Progenitor cell of endocrine pancreas (in vitro differentiated cells): ENCODE data around the gene PCK2. TPM values are rescaled to one million over a fixed set of nuclear protein-coding genes. Genes with fewer than 3 reads are reported as not detected.
A peak's percentile ranks its signal among the peaks of the same experiment; 100 is the strongest.

Experiments
- DNase-seq: peaks from one replicate; pipeline ENCODE4 v3.0.0; 2021; ENCODE audit warnings: low spot score; ENCODE audit not compliant: unreplicated experiment
- H3K27ac Mint-ChIP-seq: 2 replicates; pipeline ENCODE4 v1.8.0; 2021; ENCODE audit warnings: mild to moderate bottlenecking, moderate library complexity, mixed read lengths
- H3K27me3 Mint-ChIP-seq: 2 replicates; pipeline ENCODE4 v1.8.0; 2021; ENCODE audit warnings: mixed read lengths
- H3K36me3 Mint-ChIP-seq: 2 replicates; pipeline ENCODE4 v1.8.0; 2022; ENCODE audit warnings: mixed read lengths; ENCODE audit not compliant: insufficient read depth
- H3K4me1 Mint-ChIP-seq: 2 replicates; pipeline ENCODE4 v1.8.0; 2021; ENCODE audit warnings: low read depth, mixed read lengths
- H3K4me3 Mint-ChIP-seq: 2 replicates; pipeline ENCODE4 v1.8.0; 2021; ENCODE audit warnings: low read depth, mild to moderate bottlenecking, moderate library complexity, mixed read lengths
- H3K9me3 Mint-ChIP-seq: 2 replicates; pipeline ENCODE4 v1.8.0; 2021; ENCODE audit warnings: low read depth, mixed read lengths
- CTCF ChIP-seq: fragments of 200-600 bp; sonication (generic); IDR thresholded peaks from one replicate; pipeline ENCODE4 v1.5.0; 2021; ENCODE audit warnings: antibody characterized with exemption, mild to moderate bottlenecking; ENCODE audit not compliant: unreplicated experiment
- total RNA-seq: library from RNA; stranded (reverse); gene quantifications from 2 replicates; pipeline ENCODE4 v1.2.1, GENCODE V29; 2021

Gene PCK2
- total RNA-seq, 1 donor from 2014 or later: 29.7 TPM

GRCh38 chr14:24080888-24081738 lies 13.0 kb upstream of the PCK2 start:
- DNase-seq: peak; percentile 29
- Mint-ChIP-seq H3K4me1 (peaks cover 6% of the 10 kb centered on the region), H3K9me3 (no peaks in the 10 kb centered on the region), H3K36me3 (no peaks in the 10 kb centered on the region), H3K27me3 (peaks cover 51% of the 10 kb centered on the region), H3K27ac (no peak overlapping the region), H3K4me3 (peak overlapping the region; percentile 76)
- no peak for TF ChIP-seq CTCF

GRCh38 chr14:24081739-24082211 lies 12.3 kb upstream of the PCK2 start:
- H3K4me1 Mint-ChIP-seq: peaks cover 6% of the 10 kb centered on the region
- no peak for TF ChIP-seq CTCF
- H3K27ac Mint-ChIP-seq: peak overlapping the region; percentile 75
- peaks cover 53% of the 10 kb centered on the region for H3K27me3 Mint-ChIP-seq
- DNase-seq: no peak
- H3K9me3 Mint-ChIP-seq: no peaks in the 10 kb centered on the region
- H3K36me3 Mint-ChIP-seq: no peaks in the 10 kb centered on the region
- peak overlapping the region; percentile 76 for H3K4me3 Mint-ChIP-seq

- Mint-ChIP-seq H3K4me1 (peaks cover 6% of the 10 kb centered on the region), H3K27ac (no peak overlapping the region), H3K36me3 (no peaks in the 10 kb centered on the region), H3K4me3 (peak overlapping the region; percentile 76), H3K27me3 (peaks cover 58% of the 10 kb centered on the region), H3K9me3 (no peaks in the 10 kb centered on the region)
- no peak for TF ChIP-seq CTCF
- no peak for DNase-seq
Observed at GRCh38 chr14:24082411-24083080, 11.6 kb upstream of the PCK2 start.

- H3K4me1 Mint-ChIP-seq: peaks cover 6% of the 10 kb centered on the region
Observed at GRCh38 chr14:24083462-24083861, 10.6 kb upstream of the PCK2 start.

More at GRCh38 chr14:24083462-24083861, 10.6 kb upstream of the PCK2 start:
- H3K27me3 Mint-ChIP-seq: peaks cover 58% of the 10 kb centered on the region
- H3K9me3 Mint-ChIP-seq: no peaks in the 10 kb centered on the region
- no peak overlapping the region for H3K4me3 Mint-ChIP-seq
- DNase-seq: no peak
- no peaks in the 10 kb centered on the region for H3K36me3 Mint-ChIP-seq
- H3K27ac Mint-ChIP-seq: no peak overlapping the region
- no peak for TF ChIP-seq CTCF
